Sigmoid colon (tissue), 7 donors: Measurements from ENCODE around the gene GPBP1. TPM values are rescaled to one million over a fixed set of nuclear protein-coding genes. Genes with fewer than 3 reads are reported as not detected.

Experiments
- DNase-seq: peaks from one replicate; pipeline ENCODE4 v3.0.0-alpha.2; 2019
- H3K27ac ChIP-seq, 4 donors: fragments of 200-600 bp; sonication (generic); one replicate each; pipeline ENCODE4 v1.5.1; 2016 to 2019; ENCODE audit warnings: mild to moderate bottlenecking in 1 of 4
- H3K27me3 ChIP-seq, 3 donors: fragments of 200-600 bp; sonication (generic); one replicate each; pipeline ENCODE4 v1.5.1; 2019; ENCODE audit warnings: mild to moderate bottlenecking in 1 of 3
- H3K36me3 ChIP-seq, 4 donors: fragments of 200-600 bp; sonication (generic); one replicate each; pipeline ENCODE4 v1.5.1; 2016 to 2019
- H3K4me1 ChIP-seq, 4 donors: fragments of 200-600 bp; sonication (generic); one replicate each; pipeline ENCODE4 v1.5.1; 2017 to 2019
- H3K4me3 ChIP-seq, 4 donors: fragments of 200-600 bp; sonication (generic); one replicate each; pipeline ENCODE4 v1.5.1; 2017 to 2019; ENCODE audit warnings: mild to moderate bottlenecking in 2 of 4, moderate library complexity in 1 of 4
- H3K9me3 ChIP-seq, 4 donors: fragments of 200-600 bp in 3 of 4; sonication (generic) in 3 of 4; one replicate each; pipeline versions ENCODE4 v1.5.1 to v1.6.1; 2013 to 2019
- EP300 ChIP-seq, 4 donors: sonication (generic); formaldehyde crosslinking; IDR thresholded peaks; one replicate each; pipeline ENCODE4 v1.6.1; 2017; ENCODE audit warnings: antibody characterized with exemption in 4 of 4
- POLR2A ChIP-seq, 2 donors: fragments of 450-650 bp; IDR thresholded peaks; one replicate each; pipeline ENCODE4 v1.6.1; 2016; ENCODE audit warnings: antibody characterized with exemption in 2 of 2, mild to moderate bottlenecking in 2 of 2, moderate library complexity in 2 of 2
- POLR2AphosphoS5 ChIP-seq, 4 donors: sonication (generic); formaldehyde crosslinking; IDR thresholded peaks; one replicate each; pipeline ENCODE4 v1.6.1; 2017; ENCODE audit warnings: antibody characterized with exemption in 4 of 4
- WGBS, 2 donors: extraction: QIAGEN DNeasy Blood & Tissue Kit; methylation state at CpG; one replicate each; pipeline ENCODE4 v1.1.7; 2013; 5-methylcytosine and 5-hydroxymethylcytosine counted together
- intact Hi-C: fragments of 100-400 bp; cut with DNase I; formaldehyde crosslinking; loops from one replicate; pipeline ENCODE4 v1.15.1; 2023
- polyA plus RNA-seq, 3 donors: library from polyadenylated mRNA; stranded (reverse); fragments of 200-250 nt; gene quantifications; one replicate each; pipeline ENCODE4 v1.2.3, GENCODE V29; 2013
- total RNA-seq, 4 donors: library from RNA; depleted of rRNA; stranded (reverse); fragments of >200 nt; gene quantifications; one replicate each; pipeline ENCODE4 v1.1.0, GENCODE V29; 2016
- TF ChIP-seq, protein P1 (sequence below), 4 experiments: fragments of 450-650 bp in 3 of 4; fragments of 200-600 bp in 1 of 4; IDR thresholded peaks; one replicate each; pipeline ENCODE4 v1.5.1; 2016 to 2019; ENCODE audit warnings: antibody characterized with exemption in 4 of 4, mild to moderate bottlenecking in 3 of 4, moderate library complexity in 2 of 4
- donor health status: healthy with polysubstance abuse.
- donor health status: Bipolar disorder and iron deficiency.
- donor health status: healthy.

GPBP1 gene
- total and polyA plus RNA-seq, 7 donors = 32.4 to 69.2 (median 52.3) TPM

- DNase-seq = no peak
- peaks cover 8 to 51% (median 17%) of the 10 kb centered on the region in 4 donors for H3K36me3 ChIP-seq
- 69 to 82% methylated on average over 2 of the region's 2 CpGs for WGBS, 2 donors
- H3K27ac ChIP-seq = no peak overlapping the region
- intact Hi-C loops = no loop called here
- H3K4me1 ChIP-seq = no peaks in the 10 kb centered on the region
- no peaks in the 10 kb centered on the region for H3K9me3 ChIP-seq
- no peaks in the 10 kb centered on the region for H3K27me3 ChIP-seq
- TF ChIP-seq EP300 (IDR thresholded peaks at IDR 0.05) = no peak
- TF ChIP-seq POLR2A (IDR thresholded peaks at IDR 0.05) = no peak
- TF ChIP-seq, protein P1, sequence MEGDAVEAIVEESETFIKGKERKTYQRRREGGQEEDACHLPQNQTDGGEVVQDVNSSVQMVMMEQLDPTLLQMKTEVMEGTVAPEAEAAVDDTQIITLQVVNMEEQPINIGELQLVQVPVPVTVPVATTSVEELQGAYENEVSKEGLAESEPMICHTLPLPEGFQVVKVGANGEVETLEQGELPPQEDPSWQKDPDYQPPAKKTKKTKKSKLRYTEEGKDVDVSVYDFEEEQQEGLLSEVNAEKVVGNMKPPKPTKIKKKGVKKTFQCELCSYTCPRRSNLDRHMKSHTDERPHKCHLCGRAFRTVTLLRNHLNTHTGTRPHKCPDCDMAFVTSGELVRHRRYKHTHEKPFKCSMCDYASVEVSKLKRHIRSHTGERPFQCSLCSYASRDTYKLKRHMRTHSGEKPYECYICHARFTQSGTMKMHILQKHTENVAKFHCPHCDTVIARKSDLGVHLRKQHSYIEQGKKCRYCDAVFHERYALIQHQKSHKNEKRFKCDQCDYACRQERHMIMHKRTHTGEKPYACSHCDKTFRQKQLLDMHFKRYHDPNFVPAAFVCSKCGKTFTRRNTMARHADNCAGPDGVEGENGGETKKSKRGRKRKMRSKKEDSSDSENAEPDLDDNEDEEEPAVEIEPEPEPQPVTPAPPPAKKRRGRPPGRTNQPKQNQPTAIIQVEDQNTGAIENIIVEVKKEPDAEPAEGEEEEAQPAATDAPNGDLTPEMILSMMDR (IDR thresholded peaks at IDR 0.05) = no peak
- no peak for TF ChIP-seq POLR2AphosphoS5 (IDR thresholded peaks at IDR 0.05)
- H3K4me3 ChIP-seq = no peak overlapping the region
These were observed 72.6 kb downstream of the GPBP1 start for GRCh38 chr5:57246426-57246825.

DNA sequence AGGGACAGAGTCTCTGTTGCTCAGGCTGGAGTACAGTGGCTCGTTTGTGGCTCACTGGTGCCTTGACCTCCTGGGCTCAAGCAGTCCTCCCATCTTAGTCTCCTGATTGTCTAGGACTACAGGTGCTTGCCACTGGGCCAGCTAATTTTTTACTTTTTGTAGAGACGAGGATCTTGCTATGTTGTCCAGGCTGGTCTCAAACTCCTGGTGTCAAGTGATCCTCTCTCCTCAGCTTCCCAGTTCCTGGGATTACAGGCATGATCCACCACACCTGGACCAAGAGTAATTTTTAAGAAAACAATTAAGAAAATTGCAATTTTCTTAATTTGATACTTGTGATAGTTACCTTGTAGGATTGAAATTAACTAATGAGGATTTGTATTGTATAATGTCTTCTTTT is 73.9 kb downstream of the GPBP1 start:
- 92 to 96% methylated on average over 2 of the region's 2 CpGs for WGBS, 2 donors
- Histone ChIP-seq H3K27me3 (no peaks in the 10 kb centered on the region), H3K4me3 (no peak overlapping the region), H3K4me1 (peaks cover 0 to 2% (median 0%) of the 10 kb centered on the region in 4 donors), H3K36me3 (peaks cover 14 to 64% (median 21%) of the 10 kb centered on the region in 4 donors), H3K9me3 (no peaks in the 10 kb centered on the region), H3K27ac (no peak overlapping the region)
- intact Hi-C loops = no loop called here
- TF ChIP-seq POLR2AphosphoS5 (IDR thresholded peaks at IDR 0.05) (no peak), POLR2A (IDR thresholded peaks at IDR 0.05) (no peak), EP300 (IDR thresholded peaks at IDR 0.05) (no peak)
- TF ChIP-seq, protein P1 (IDR thresholded peaks at IDR 0.05) = no peak
- no peak for DNase-seq

DNA sequence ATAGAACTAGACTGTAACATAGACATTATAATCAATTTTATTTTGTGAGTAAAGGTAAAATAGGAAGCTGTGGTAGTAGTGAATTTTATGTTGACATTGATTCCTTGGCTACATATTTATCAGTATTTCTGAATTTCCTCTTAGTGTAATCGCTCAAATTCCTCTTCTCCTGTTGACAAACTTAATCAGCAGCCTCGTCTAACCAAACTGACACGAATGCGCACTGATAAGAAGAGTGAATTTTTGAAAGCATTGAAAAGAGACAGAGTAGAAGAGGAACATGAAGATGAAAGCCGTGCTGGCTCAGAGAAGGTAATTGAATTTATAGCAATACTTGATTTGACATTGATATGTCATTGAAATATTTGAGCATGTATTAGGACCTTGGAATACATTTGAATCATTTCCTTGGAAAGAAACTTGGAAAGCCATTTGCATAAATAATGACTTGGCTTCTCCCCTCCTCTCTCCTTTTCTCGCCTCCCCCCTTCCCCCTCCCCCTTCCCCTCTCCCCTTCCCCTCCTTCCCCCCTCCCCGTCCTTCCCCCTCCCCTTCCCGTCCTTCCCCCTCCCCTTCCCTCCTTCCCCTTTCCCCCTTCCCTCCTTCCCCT is 75.5 kb downstream of the GPBP1 start:
- Histone ChIP-seq H3K4me1 (peaks cover 0 to 3% (median 0%) of the 10 kb centered on the region in 4 donors), H3K4me3 (no peak overlapping the region), H3K27me3 (no peaks in the 10 kb centered on the region), H3K36me3 (peaks cover 14 to 80% (median 24%) of the 10 kb centered on the region in 4 donors), H3K9me3 (no peaks in the 10 kb centered on the region), H3K27ac (no peak overlapping the region)
- DNase-seq = no peak
- WGBS, 2 donors = 90 to 92% methylated on average over 7 to 8 of the region's 8 CpGs
- intact Hi-C loops = no loop called here
- TF ChIP-seq POLR2AphosphoS5 (IDR thresholded peaks at IDR 0.05) (no peak), EP300 (IDR thresholded peaks at IDR 0.05) (no peak), POLR2A (IDR thresholded peaks at IDR 0.05) (no peak)
- TF ChIP-seq, protein P1 (IDR thresholded peaks at IDR 0.05) = no peak

DNA sequence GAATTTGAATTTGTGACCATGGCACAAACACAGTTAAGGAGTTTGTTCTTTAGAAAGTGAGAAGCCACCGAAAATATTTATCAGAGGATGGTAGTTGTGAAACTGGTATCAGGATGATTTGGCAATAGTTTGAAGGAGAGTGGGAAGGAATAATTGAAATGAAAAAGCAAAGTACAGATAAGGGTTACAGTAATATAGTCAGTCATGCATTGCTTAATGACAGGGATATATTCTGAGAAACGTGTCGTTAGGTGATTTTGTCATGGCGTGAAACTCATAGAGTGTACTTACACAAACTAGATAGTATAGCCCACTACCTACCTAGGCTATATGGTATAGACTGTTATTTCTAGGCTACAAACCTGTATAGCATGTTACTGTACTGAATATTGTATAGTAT is 84.2 kb downstream of the GPBP1 start:
- Histone ChIP-seq H3K9me3 (no peaks in the 10 kb centered on the region), H3K27me3 (no peaks in the 10 kb centered on the region), H3K4me3 (no peak overlapping the region), H3K36me3 (peaks cover 8 to 80% (median 17%) of the 10 kb centered on the region in 4 donors), H3K4me1 (no peaks in the 10 kb centered on the region), H3K27ac (no peak overlapping the region)
- intact Hi-C loops = no loop called here
- DNase-seq = no peak
- TF ChIP-seq, protein P1 (IDR thresholded peaks at IDR 0.05) = no peak
- TF ChIP-seq POLR2A (IDR thresholded peaks at IDR 0.05) (no peak), EP300 (IDR thresholded peaks at IDR 0.05) (no peak), POLR2AphosphoS5 (IDR thresholded peaks at IDR 0.05) (no peak)
- WGBS, 2 donors = 73 to 82% methylated on average over 4 of the region's 4 CpGs

DNA sequence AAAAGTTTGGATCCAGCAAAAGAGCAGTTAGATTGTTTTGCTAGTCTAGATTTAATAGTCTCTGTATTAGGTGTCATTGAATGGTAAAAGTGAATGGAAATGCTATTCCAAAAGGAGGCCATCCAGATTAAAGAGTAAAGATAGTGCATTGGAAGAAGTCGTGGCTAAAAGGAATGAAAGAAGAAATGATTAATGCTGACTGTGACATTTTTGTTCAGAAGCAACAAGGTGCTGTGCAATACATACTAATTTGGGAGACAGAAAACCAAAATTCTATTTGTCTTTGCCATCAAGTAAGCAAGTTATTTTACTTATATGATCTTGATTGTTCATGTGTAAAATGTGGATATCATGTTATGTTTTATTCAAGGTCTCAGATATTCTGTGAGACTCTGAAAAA is 85.1 kb downstream of the GPBP1 start:
- Histone ChIP-seq H3K27me3 (no peaks in the 10 kb centered on the region), H3K9me3 (no peaks in the 10 kb centered on the region), H3K4me1 (no peaks in the 10 kb centered on the region), H3K27ac (no peak overlapping the region), H3K36me3 (peaks cover 8 to 80% (median 15%) of the 10 kb centered on the region in 4 donors), H3K4me3 (no peak overlapping the region)
- WGBS, 2 donors = 88 to 91% methylated on average over 1 of the region's 1 CpG
- intact Hi-C loops = no loop called here
- no peak for DNase-seq
- no peak for TF ChIP-seq POLR2A (IDR thresholded peaks at IDR 0.05)
